H1 (cell line): Measurements from ENCODE around the gene SNX7. TPM values are rescaled to one million over a fixed set of nuclear protein-coding genes. Genes with fewer than 3 reads are reported as not detected.

Source experiments
- CHD1 ChIP-seq: IDR thresholded peaks from 2 replicates; pipeline ENCODE4 v1.6.1; 2012; ENCODE audit warnings: low read depth, low read length, improper control_type of control experiment
- EZH2 ChIP-seq: fragments of 200-600 bp; sonication (generic); IDR thresholded peaks from 2 replicates; pipeline ENCODE4 v1.7.1; 2012; ENCODE audit warnings: low read depth, mild to moderate bottlenecking, moderate library complexity, low read length, inconsistent platforms; ENCODE audit not compliant: severe bottlenecking
- MAX ChIP-seq: IDR thresholded peaks from 2 replicates; pipeline ENCODE4 v1.6.1; 2012; ENCODE audit warnings: inconsistent platforms
- RNF2 ChIP-seq: fragments of 200-900, 300-1000 bp; sonication (generic); IDR thresholded peaks from 2 replicates; pipeline ENCODE4 v1.7.1; 2016; ENCODE audit warnings: borderline replicate concordance, low read depth, mild to moderate bottlenecking, antibody characterized with exemption, low read length; ENCODE audit not compliant: poor library complexity, severe bottlenecking; ENCODE audit errors: missing control alignments
- polyA plus RNA-seq, 7 experiments: library from polyadenylated mRNA; depleted of rRNA in 3 of 7; stranded (reverse) in 5 of 7; unstranded in 2 of 7; fragments of >200 nt in 5 of 7; fragments of 200-250 nt in 2 of 7; gene quantifications; 1 replicate in 5 of 7; 2 replicates in 1 of 7; 4 replicates in 1 of 7; pipeline versions ENCODE4 v1.2.1 to v1.2.3, GENCODE V29; 2011 to 2013; ENCODE audit warnings: missing spikeins in 2 of 7, mixed read lengths in 2 of 7
- total RNA-seq: library from RNA; stranded (reverse); fragmentation: NEBNext Ultra II Directional; extraction: Animal tissue kit (Norgen Biotek cat#: 25700); gene quantifications from 2 replicates; pipeline ENCODE4 v1.2.1, GENCODE V29; 2021
- TF ChIP-seq, protein P1 (sequence below): fragments of 300-600 bp; sonication (generic); IDR thresholded peaks from 2 replicates; pipeline ENCODE4 v1.7.1; 2012; ENCODE audit warnings: low read length, moderate library complexity, mild to moderate bottlenecking, inconsistent platforms; ENCODE audit not compliant: insufficient replicate concordance

SNX7 gene
- total and polyA plus RNA-seq, 2 of the 8 experiments (the other 6 are each of a cell fraction or from before 2014, with no cell fraction given) = 9.2 to 23.8 TPM

GRCh38 chr1:98677288-98677687, 15.8 kb downstream of the SNX7 start (continued):
- TF ChIP-seq, protein P1, sequence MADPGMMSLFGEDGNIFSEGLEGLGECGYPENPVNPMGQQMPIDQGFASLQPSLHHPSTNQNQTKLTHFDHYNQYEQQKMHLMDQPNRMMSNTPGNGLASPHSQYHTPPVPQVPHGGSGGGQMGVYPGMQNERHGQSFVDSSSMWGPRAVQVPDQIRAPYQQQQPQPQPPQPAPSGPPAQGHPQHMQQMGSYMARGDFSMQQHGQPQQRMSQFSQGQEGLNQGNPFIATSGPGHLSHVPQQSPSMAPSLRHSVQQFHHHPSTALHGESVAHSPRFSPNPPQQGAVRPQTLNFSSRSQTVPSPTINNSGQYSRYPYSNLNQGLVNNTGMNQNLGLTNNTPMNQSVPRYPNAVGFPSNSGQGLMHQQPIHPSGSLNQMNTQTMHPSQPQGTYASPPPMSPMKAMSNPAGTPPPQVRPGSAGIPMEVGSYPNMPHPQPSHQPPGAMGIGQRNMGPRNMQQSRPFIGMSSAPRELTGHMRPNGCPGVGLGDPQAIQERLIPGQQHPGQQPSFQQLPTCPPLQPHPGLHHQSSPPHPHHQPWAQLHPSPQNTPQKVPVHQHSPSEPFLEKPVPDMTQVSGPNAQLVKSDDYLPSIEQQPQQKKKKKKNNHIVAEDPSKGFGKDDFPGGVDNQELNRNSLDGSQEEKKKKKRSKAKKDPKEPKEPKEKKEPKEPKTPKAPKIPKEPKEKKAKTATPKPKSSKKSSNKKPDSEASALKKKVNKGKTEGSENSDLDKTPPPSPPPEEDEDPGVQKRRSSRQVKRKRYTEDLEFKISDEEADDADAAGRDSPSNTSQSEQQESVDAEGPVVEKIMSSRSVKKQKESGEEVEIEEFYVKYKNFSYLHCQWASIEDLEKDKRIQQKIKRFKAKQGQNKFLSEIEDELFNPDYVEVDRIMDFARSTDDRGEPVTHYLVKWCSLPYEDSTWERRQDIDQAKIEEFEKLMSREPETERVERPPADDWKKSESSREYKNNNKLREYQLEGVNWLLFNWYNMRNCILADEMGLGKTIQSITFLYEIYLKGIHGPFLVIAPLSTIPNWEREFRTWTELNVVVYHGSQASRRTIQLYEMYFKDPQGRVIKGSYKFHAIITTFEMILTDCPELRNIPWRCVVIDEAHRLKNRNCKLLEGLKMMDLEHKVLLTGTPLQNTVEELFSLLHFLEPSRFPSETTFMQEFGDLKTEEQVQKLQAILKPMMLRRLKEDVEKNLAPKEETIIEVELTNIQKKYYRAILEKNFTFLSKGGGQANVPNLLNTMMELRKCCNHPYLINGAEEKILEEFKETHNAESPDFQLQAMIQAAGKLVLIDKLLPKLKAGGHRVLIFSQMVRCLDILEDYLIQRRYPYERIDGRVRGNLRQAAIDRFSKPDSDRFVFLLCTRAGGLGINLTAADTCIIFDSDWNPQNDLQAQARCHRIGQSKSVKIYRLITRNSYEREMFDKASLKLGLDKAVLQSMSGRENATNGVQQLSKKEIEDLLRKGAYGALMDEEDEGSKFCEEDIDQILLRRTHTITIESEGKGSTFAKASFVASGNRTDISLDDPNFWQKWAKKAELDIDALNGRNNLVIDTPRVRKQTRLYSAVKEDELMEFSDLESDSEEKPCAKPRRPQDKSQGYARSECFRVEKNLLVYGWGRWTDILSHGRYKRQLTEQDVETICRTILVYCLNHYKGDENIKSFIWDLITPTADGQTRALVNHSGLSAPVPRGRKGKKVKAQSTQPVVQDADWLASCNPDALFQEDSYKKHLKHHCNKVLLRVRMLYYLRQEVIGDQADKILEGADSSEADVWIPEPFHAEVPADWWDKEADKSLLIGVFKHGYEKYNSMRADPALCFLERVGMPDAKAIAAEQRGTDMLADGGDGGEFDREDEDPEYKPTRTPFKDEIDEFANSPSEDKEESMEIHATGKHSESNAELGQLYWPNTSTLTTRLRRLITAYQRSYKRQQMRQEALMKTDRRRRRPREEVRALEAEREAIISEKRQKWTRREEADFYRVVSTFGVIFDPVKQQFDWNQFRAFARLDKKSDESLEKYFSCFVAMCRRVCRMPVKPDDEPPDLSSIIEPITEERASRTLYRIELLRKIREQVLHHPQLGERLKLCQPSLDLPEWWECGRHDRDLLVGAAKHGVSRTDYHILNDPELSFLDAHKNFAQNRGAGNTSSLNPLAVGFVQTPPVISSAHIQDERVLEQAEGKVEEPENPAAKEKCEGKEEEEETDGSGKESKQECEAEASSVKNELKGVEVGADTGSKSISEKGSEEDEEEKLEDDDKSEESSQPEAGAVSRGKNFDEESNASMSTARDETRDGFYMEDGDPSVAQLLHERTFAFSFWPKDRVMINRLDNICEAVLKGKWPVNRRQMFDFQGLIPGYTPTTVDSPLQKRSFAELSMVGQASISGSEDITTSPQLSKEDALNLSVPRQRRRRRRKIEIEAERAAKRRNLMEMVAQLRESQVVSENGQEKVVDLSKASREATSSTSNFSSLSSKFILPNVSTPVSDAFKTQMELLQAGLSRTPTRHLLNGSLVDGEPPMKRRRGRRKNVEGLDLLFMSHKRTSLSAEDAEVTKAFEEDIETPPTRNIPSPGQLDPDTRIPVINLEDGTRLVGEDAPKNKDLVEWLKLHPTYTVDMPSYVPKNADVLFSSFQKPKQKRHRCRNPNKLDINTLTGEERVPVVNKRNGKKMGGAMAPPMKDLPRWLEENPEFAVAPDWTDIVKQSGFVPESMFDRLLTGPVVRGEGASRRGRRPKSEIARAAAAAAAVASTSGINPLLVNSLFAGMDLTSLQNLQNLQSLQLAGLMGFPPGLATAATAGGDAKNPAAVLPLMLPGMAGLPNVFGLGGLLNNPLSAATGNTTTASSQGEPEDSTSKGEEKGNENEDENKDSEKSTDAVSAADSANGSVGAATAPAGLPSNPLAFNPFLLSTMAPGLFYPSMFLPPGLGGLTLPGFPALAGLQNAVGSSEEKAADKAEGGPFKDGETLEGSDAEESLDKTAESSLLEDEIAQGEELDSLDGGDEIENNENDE = no peak
- TF ChIP-seq CHD1 (no peak), RNF2 (no peak), EZH2 (no peak), MAX (no peak)
